Activated CD8-positive, alpha-beta memory T cell treated with anti-CD3 and anti-CD28 coated beads, Interleukin-2, amount 10 ng/mL, durations not matched to agents 7 days and 5 days (primary cell): ENCODE results near the gene CD160. TPM values are rescaled to one million over a fixed set of nuclear protein-coding genes. Genes with fewer than 3 reads are reported as not detected.

ENCODE experiments used
- ATAC-seq: fragments of 150-1000 bp; cut with Tn5 transposase; one replicate; pipeline ENCODE4 v1.10.0; 2021; ENCODE audit warnings: moderate library complexity
- CTCF ChIA-PET: fragments of 350-600 bp; sonication (Branson Sonifier 250); formaldehyde crosslinking; loops from one replicate; lab custom pipeline; 2021; ENCODE audit warnings: antibody characterized with exemption; lab: Charles Lee
- DNase-seq: peaks from one replicate; pipeline ENCODE4 v3.0.0-alpha.2; 2020
- H3K27ac Mint-ChIP-seq: one replicate; pipeline ENCODE4 v1.8.0; 2021; ENCODE audit warnings: mild to moderate bottlenecking, mixed read lengths
- H3K27me3 Mint-ChIP-seq: one replicate; pipeline ENCODE4 v1.8.0; 2021; ENCODE audit warnings: mixed read lengths
- H3K36me3 Mint-ChIP-seq: one replicate; pipeline ENCODE4 v1.8.0; 2021; ENCODE audit warnings: mild to moderate bottlenecking, mixed read lengths
- H3K4me1 Mint-ChIP-seq: one replicate; pipeline ENCODE4 v1.8.0; 2021; ENCODE audit warnings: mixed read lengths
- H3K4me3 Mint-ChIP-seq: one replicate; pipeline ENCODE4 v1.8.0; 2021; ENCODE audit warnings: mild to moderate bottlenecking, moderate library complexity, mixed read lengths
- H3K9me3 Mint-ChIP-seq: one replicate; pipeline ENCODE4 v1.8.0; 2022; ENCODE audit warnings: low read depth, mixed read lengths
- total RNA-seq, 2 experiments: library from RNA; stranded (reverse); gene quantifications; one replicate each; pipeline ENCODE4 v1.2.3, GENCODE V29; 2021

Gene CD160
- total RNA-seq, 2 experiments from 2014 or later: 3.9 to 5.4 TPM

DNA sequence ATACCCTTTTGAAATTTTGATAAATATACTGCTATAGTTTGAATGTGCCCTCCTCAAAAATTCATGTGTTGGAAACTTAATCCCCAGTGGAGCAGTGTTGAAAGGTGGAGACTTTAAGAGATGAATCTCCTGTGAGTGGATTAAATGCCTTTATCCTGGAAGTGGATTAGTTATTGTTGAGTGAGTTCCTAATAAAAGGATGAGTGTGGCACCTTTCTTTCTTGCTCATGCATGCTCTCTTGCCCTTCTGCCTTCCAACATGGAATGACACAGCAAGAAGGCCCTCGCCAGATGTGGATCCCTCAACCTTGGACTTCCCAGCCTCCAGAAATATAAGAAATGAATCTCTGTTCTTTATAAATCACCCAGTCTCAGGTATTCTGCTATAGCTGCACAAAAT, 51.8 kb downstream of the CD160 start:
- CTCF ChIA-PET: no interaction called here
- DNase-seq (no peak), ATAC-seq (no peak)
- peaks cover 40% of the 10 kb centered on the region for H3K36me3 Mint-ChIP-seq
- H3K27me3 Mint-ChIP-seq: no peaks in the 10 kb centered on the region
- no peaks in the 10 kb centered on the region for H3K9me3 Mint-ChIP-seq
- H3K4me3 Mint-ChIP-seq: no peak overlapping the region
- H3K4me1 Mint-ChIP-seq: peaks cover 21% of the 10 kb centered on the region
- H3K27ac Mint-ChIP-seq: no peak overlapping the region

DNA sequence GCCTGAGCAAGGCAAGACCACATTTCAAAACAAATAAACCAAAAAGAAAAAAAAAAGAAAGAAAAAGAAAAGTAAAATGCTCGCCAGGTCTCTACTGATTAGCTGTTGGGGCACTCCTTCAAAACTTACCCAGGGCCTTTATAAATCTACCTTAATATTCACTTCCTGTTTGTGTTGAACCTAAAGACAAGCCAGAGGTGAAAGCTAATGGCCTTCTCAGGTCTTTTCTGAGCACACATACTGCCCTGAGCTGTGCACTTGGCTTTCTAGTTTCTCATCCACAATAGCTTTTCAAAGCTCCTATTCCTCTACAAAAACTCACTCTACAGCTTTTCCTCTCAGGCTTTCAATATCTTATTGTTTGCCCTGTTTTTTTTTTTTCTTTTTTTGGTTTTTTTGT, 54.1 kb downstream of the CD160 start:
- DNase-seq: no peak

DNA sequence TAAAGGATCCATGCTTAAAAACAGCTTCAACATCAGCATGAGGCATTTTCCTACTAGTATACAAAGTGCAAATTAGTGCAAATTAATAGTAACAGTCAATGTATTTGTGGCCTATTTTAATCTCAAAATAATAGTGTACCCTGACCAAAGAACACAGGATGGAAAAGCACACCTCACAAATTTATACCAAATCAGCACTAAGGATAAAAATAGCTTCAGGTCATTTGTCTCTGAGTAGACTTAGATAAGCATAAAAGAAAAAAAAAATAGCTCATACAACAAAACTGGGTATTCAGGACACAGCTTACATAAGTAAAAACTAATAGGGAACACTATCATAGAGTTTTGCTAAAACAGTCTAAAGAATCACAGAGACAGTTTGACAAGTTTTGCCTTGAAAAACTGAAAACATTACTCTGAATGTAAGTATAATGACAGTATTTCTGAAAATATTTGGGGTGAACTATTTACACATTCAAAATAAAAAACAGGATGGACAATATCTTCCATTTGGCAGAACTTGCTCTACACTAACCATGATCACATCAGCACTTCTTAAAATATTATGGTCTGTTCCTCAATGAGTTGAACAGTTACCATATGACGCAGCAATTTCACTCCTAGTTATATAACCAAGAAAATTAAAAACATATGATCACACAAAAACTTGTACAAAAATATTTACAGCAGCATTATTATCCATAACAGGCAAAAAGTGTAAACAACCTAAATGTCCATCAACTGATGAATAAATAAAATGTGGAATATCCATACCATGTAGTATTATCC, 58.3 kb downstream of the CD160 start:
- peaks cover 22% of the 10 kb centered on the region for H3K36me3 Mint-ChIP-seq
- H3K4me3 Mint-ChIP-seq: no peak overlapping the region
- CTCF ChIA-PET: interaction anchor here (1.0 kb wide), 1 partner anchor 68 kb away, joined by 5 read pairs; the partner anchor contains the start of gene NUDT17
- H3K9me3 Mint-ChIP-seq: no peaks in the 10 kb centered on the region
- ATAC-seq (no peak), DNase-seq (no peak)
- no peak overlapping the region for H3K27ac Mint-ChIP-seq
- H3K4me1 Mint-ChIP-seq: peaks cover 20% of the 10 kb centered on the region
- H3K27me3 Mint-ChIP-seq: no peaks in the 10 kb centered on the region

More for the DNA sequence above, 54.1 kb downstream of the CD160 start:
- CTCF ChIA-PET: interaction anchor here (0.6 to 1.3 kb wide), 4 partner anchors 9 to 73 kb away, joined by 3 to 4 read pairs (median 3); no protein-coding TSS in a partner anchor
- peak; percentile 20 for ATAC-seq
- Mint-ChIP-seq H3K27ac (peak overlapping the region; percentile 73), H3K4me3 (no peak overlapping the region), H3K4me1 (peaks cover 21% of the 10 kb centered on the region), H3K36me3 (peaks cover 35% of the 10 kb centered on the region), H3K9me3 (no peaks in the 10 kb centered on the region), H3K27me3 (no peaks in the 10 kb centered on the region)

DNA sequence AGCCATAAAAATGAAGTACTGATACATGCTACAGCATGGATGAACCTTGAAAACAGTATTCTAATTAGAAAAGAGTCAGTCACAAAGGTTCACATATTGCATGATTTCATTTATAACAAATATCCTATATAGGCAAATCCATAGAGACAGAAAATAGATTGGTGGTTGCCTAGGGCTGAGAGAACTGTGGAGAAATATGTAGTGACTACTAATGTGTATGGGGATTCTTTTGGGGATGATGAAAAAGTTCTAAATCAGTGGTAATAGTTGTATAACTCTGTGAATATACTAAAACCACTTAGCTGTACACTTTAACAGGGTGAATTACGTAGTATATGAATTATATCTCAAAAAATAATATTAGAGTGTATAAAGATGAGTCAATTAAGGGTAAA, 58.8 kb downstream of the CD160 start:
- H3K27ac Mint-ChIP-seq: no peak overlapping the region
- peaks cover 17% of the 10 kb centered on the region for H3K4me1 Mint-ChIP-seq
- H3K27me3 Mint-ChIP-seq: no peaks in the 10 kb centered on the region
- H3K36me3 Mint-ChIP-seq: peaks cover 18% of the 10 kb centered on the region
- DNase-seq: no peak
- no peak for ATAC-seq
- CTCF ChIA-PET: no interaction called here
- H3K9me3 Mint-ChIP-seq: no peaks in the 10 kb centered on the region
- H3K4me3 Mint-ChIP-seq: no peak overlapping the region

DNA sequence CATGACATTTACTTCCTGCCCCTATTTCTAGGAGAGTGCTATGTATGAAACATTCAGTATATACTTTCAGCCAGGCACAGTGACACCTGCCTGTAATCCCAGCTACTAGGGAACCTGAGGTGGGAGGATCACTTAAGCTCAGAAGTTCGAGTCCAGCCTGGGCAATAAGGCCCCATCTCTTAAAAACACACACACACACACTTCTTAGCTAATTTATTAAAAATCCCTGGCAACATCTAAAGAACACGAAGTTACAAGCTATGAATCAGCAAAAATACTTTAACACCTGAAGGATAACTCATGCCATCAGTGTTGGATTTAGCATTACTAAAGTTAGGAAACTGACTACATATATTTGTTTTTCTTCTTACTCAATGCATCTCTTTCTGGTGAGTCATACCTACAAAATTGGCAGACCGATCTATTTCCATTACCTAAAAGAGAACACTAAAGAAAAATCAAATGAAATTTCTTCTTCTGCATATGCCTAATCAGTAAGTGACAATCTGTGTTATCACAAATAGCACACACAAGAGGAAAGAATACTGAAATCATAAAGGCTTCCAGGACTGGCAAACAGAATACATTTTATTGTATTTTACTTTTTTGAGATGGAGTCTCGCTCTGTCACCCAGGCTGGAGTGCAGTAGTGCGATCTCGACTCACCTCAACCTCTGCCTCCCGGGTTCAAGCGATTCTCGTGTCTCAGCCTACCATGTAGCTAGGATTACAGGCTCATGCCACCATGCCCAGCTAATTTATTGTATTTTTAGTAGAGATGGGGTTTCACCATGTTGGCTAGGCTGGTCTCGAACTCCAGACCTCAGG, 63.2 kb downstream of the CD160 start:
- Mint-ChIP-seq H3K4me1 (peaks cover 25% of the 10 kb centered on the region), H3K27me3 (no peaks in the 10 kb centered on the region), H3K4me3 (no peak overlapping the region), H3K27ac (no peak overlapping the region), H3K36me3 (peaks cover 21% of the 10 kb centered on the region), H3K9me3 (no peaks in the 10 kb centered on the region)
- CTCF ChIA-PET: interaction anchor here (1.3 kb wide), 1 partner anchor 9 kb away, joined by 4 read pairs; no protein-coding TSS in a partner anchor
- DNase-seq (no peak), ATAC-seq (no peak)

DNA sequence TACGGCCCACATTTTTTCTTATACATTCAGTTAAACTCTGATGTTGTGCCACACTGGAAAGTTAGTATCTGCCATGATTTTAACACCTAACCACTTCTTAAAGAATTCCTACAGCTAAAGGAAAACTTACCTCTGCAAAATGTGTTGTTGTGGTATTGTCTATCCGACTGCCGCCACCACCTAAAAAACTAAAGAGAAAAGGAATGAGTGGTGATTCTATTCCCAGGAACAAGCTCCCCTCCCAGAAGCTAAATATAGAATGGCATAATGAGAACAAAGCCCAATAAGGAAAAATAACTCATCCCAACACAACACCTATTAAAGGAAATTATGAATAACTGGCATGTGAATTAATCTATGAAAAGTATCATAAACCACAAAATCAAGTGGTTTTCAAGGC, 65.1 kb downstream of the CD160 start:
- peaks cover 27% of the 10 kb centered on the region for H3K4me1 Mint-ChIP-seq
- H3K27ac Mint-ChIP-seq: no peak overlapping the region
- no peak overlapping the region for H3K4me3 Mint-ChIP-seq

DNA sequence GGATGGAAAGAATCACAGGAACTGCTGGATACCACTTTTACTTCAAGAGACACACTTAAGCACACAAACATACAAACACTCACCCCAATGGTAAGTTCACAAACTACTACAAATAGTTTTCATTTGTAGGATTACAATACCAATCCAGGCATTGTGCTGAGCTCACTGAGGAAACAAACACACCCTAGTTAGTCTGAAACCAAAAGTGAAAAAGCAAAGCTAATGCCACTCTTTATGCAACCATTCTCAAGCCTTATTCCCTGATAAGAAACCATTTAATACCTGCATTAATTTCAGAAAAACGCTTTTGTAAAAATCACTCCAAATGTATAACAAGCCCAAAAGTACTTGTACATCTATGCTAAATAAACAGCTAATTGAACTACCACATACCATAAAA, 66.2 kb downstream of the CD160 start:
- DNase-seq (no peak), ATAC-seq (peak; percentile 36)
- CTCF ChIA-PET: interaction anchor here (1.4 kb wide), 1 partner anchor 48 kb away, joined by 3 read pairs; no protein-coding TSS in a partner anchor
- no peak overlapping the region for H3K4me3 Mint-ChIP-seq
- peaks cover 27% of the 10 kb centered on the region for H3K4me1 Mint-ChIP-seq
- no peaks in the 10 kb centered on the region for H3K27me3 Mint-ChIP-seq
- H3K9me3 Mint-ChIP-seq: no peaks in the 10 kb centered on the region
- no peak overlapping the region for H3K27ac Mint-ChIP-seq
- H3K36me3 Mint-ChIP-seq: peaks cover 29% of the 10 kb centered on the region

More for the DNA sequence above, 65.1 kb downstream of the CD160 start:
- Mint-ChIP-seq H3K9me3 (no peaks in the 10 kb centered on the region), H3K27me3 (no peaks in the 10 kb centered on the region), H3K36me3 (peaks cover 30% of the 10 kb centered on the region)
- CTCF ChIA-PET: no interaction called here
- no peak for ATAC-seq
- no peak for DNase-seq

DNA sequence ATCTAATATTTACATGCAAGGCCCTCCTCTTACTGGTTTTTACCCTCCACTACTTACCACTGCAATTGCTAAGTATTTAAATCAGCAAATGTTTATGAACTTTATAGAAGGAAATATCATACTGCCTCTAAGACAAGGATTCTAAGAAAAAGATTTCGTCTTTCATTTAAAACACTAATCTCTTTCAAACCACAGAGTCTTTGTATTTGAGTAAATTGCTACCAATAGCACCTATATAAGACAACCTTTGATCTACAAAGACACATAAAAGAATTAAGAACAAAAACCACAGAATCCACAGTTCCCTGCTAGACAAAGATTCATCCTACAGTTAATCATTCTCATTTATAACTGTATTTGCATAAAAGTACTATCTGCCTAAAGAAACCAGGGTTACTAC, 67.0 kb downstream of the CD160 start:
- H3K27ac Mint-ChIP-seq: peak overlapping the region; percentile 20
- H3K9me3 Mint-ChIP-seq: no peaks in the 10 kb centered on the region
- H3K27me3 Mint-ChIP-seq: no peaks in the 10 kb centered on the region
- ATAC-seq (peak; percentile 33), DNase-seq (no peak)
- CTCF ChIA-PET: interaction anchor here (1.4 kb wide), 1 partner anchor 49 kb away, joined by 3 read pairs; no protein-coding TSS in a partner anchor
- peaks cover 27% of the 10 kb centered on the region for H3K36me3 Mint-ChIP-seq
- no peak overlapping the region for H3K4me3 Mint-ChIP-seq
- peaks cover 27% of the 10 kb centered on the region for H3K4me1 Mint-ChIP-seq

DNA sequence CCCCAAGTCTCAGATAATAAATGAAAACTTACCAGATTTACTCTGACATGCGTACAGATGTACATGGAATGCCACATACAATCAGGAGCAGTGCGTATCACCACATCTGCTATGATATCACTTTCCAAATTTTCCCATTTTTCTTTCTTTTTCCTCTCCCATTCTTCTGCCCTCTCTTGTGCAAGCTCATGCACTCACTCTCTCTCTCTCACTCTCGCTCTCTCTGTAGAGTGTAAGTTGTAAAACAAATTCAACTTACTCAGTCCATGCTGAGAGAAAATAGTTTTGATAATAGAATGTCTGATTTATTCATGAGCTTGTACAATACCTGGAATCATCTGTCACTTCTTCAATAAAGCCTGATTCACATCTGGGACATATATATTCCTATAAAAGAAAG, 69.3 kb downstream of the CD160 start:
- H3K4me3 Mint-ChIP-seq: no peak overlapping the region
- no peaks in the 10 kb centered on the region for H3K9me3 Mint-ChIP-seq
- no peaks in the 10 kb centered on the region for H3K27me3 Mint-ChIP-seq
- DNase-seq (no peak), ATAC-seq (no peak)
- CTCF ChIA-PET: interaction anchor here (1.9 kb wide), 1 partner anchor 67 kb away, joined by 5 read pairs; no protein-coding TSS in a partner anchor
- H3K4me1 Mint-ChIP-seq: peaks cover 29% of the 10 kb centered on the region
- no peak overlapping the region for H3K27ac Mint-ChIP-seq
- peaks cover 33% of the 10 kb centered on the region for H3K36me3 Mint-ChIP-seq

Other genes starting within 250 kb of the CD160 start
- gene GPR89A, start 111.5 kb upstream of the CD160 start, total RNA-seq: 10 to 100 TPM; 32.7 to 50.5 TPM
- under 1 TPM in 1 of 2 experiments, not detected in 1; 0.12 TPM for gene PDZK1, start 12.1 kb upstream of the CD160 start, total RNA-seq
- 10 to 100 TPM; 14.6 to 18.0 TPM for gene RNF115, start 104.6 kb downstream of the CD160 start, total RNA-seq
- 10 to 100 TPM; 31.1 to 37.0 TPM for gene POLR3C, start 104.7 kb downstream of the CD160 start, total RNA-seq
- 1 to 10 TPM; 2.8 to 4.1 TPM for gene NUDT17, start 126.1 kb downstream of the CD160 start, total RNA-seq
- 10 to 100 TPM; 20.3 to 23.6 TPM for gene PIAS3, start 139.6 kb downstream of the CD160 start, total RNA-seq
- gene ANKRD35, start 166.4 kb downstream of the CD160 start, total RNA-seq: 1 to 10 TPM; 1.1 to 1.4 TPM
- 1 to 10 TPM; 1.8 to 2.1 TPM for gene ITGA10, start 190.6 kb downstream of the CD160 start, total RNA-seq
- 10 to 100 TPM; 27.3 to 36.2 TPM for gene PEX11B, start 199.2 kb downstream of the CD160 start, total RNA-seq
- 100 to 1,000 TPM; 189 to 249 TPM for gene RBM8A, start 208.0 kb downstream of the CD160 start, total RNA-seq
- gene LIX1L, start 238.5 kb downstream of the CD160 start, total RNA-seq: 10 to 100 TPM; 35.0 to 36.2 TPM
- 1 to 10 TPM; 3.8 to 4.6 TPM for gene ANKRD34A, start 245.1 kb downstream of the CD160 start, total RNA-seq
- 10 to 100 TPM; 23.5 to 29.1 TPM for gene POLR3GL, start 245.2 kb downstream of the CD160 start, total RNA-seq